ENCODE data around the gene KRTAP1-1.

Gene KRTAP1-1

GRCh38 chr17:41064301-41064700 lies 23.1 kb upstream of the KRTAP1-1 start:
- Histone ChIP-seq H3K4me2 (ENCODE audit: low read length) (no peak overlapping the region), H3K36me3 (ENCODE audit: control insufficient read depth, low read length) (no peaks in the 10 kb centered on the region), H3K27ac (ENCODE audit: low read depth, low read length) (no peak overlapping the region), H3K27me3 (ENCODE audit: control insufficient read depth, low read length) (no peaks in the 10 kb centered on the region), H3K79me2 (ENCODE audit: control insufficient read depth, low read length) (no peaks in the 10 kb centered on the region), H3K4me3 (ENCODE audit: low read length) (no peak overlapping the region), H3K9me3 (ENCODE audit: control insufficient read depth, insufficient read depth, low read length) (no peaks in the 10 kb centered on the region), H4K20me1 (ENCODE audit: control insufficient read depth, insufficient read depth, low read depth, low read length) (no peaks in the 10 kb centered on the region), H3K9me2 (replicated peaks; ENCODE audit: control insufficient read depth, low read length) (no peaks in the 10 kb centered on the region), H3K4me1 (ENCODE audit: control insufficient read depth, low read length) (no peaks in the 10 kb centered on the region), H3F3A (ENCODE audit: control insufficient read depth, insufficient read depth) (no peaks in the 10 kb centered on the region)
- no peak for TF ChIP-seq EZH2phosphoT487 (IDR thresholded peaks at IDR 0.05; ENCODE audit: borderline replicate concordance, low read length)
- no peak for TF ChIP-seq CTCF (IDR thresholded peaks at IDR 0.05; ENCODE audit: low read depth, low read length, poor library complexity, severe bottlenecking)

- no peaks in the 10 kb centered on the region for H3K27me3 ChIP-seq (ENCODE audit: control insufficient read depth, low read length)
- H3F3A ChIP-seq (ENCODE audit: control insufficient read depth, insufficient read depth), result no peaks in the 10 kb centered on the region
- H3K4me3 ChIP-seq (ENCODE audit: low read length), result no peak overlapping the region
- no peaks in the 10 kb centered on the region for H3K4me1 ChIP-seq (ENCODE audit: control insufficient read depth, low read length)
- no peaks in the 10 kb centered on the region for H3K9me2 ChIP-seq (replicated peaks; ENCODE audit: control insufficient read depth, low read length)
- no peaks in the 10 kb centered on the region for H3K36me3 ChIP-seq (ENCODE audit: control insufficient read depth, low read length)
- H3K27ac ChIP-seq (ENCODE audit: low read depth, low read length), result no peak overlapping the region
- H3K4me2 ChIP-seq (ENCODE audit: low read length), result no peak overlapping the region
- TF ChIP-seq EZH2phosphoT487 (IDR thresholded peaks at IDR 0.05; ENCODE audit: borderline replicate concordance, low read length) (no peak), CTCF (IDR thresholded peaks at IDR 0.05; ENCODE audit: low read depth, low read length, poor library complexity, severe bottlenecking) (no peak)
- no peaks in the 10 kb centered on the region for H3K9me3 ChIP-seq (ENCODE audit: control insufficient read depth, insufficient read depth, low read length)
- no peaks in the 10 kb centered on the region for H3K79me2 ChIP-seq (ENCODE audit: control insufficient read depth, low read length)
- no peaks in the 10 kb centered on the region for H4K20me1 ChIP-seq (ENCODE audit: control insufficient read depth, insufficient read depth, low read depth, low read length)
Measured at GRCh38 chr17:41063449-41063848, 22.2 kb upstream of the KRTAP1-1 start.

GRCh38 chr17:41061964-41062363 lies 20.7 kb upstream of the KRTAP1-1 start:
- H3K4me3 ChIP-seq (ENCODE audit: low read length), result no peak overlapping the region
- no peaks in the 10 kb centered on the region for H3F3A ChIP-seq (ENCODE audit: control insufficient read depth, insufficient read depth)
- no peaks in the 10 kb centered on the region for H3K4me1 ChIP-seq (ENCODE audit: control insufficient read depth, low read length)
- H3K9me3 ChIP-seq (ENCODE audit: control insufficient read depth, insufficient read depth, low read length), result no peaks in the 10 kb centered on the region
- H3K36me3 ChIP-seq (ENCODE audit: control insufficient read depth, low read length), result no peaks in the 10 kb centered on the region
- TF ChIP-seq CTCF (IDR thresholded peaks at IDR 0.05; ENCODE audit: low read depth, low read length, poor library complexity, severe bottlenecking) (no peak), EZH2phosphoT487 (IDR thresholded peaks at IDR 0.05; ENCODE audit: borderline replicate concordance, low read length) (no peak)
- no peaks in the 10 kb centered on the region for H4K20me1 ChIP-seq (ENCODE audit: control insufficient read depth, insufficient read depth, low read depth, low read length)
- no peaks in the 10 kb centered on the region for H3K9me2 ChIP-seq (replicated peaks; ENCODE audit: control insufficient read depth, low read length)
- no peak overlapping the region for H3K27ac ChIP-seq (ENCODE audit: low read depth, low read length)
- H3K79me2 ChIP-seq (ENCODE audit: control insufficient read depth, low read length), result no peaks in the 10 kb centered on the region
- no peaks in the 10 kb centered on the region for H3K27me3 ChIP-seq (ENCODE audit: control insufficient read depth, low read length)
- H3K4me2 ChIP-seq (ENCODE audit: low read length), result no peak overlapping the region
